ENCODE results near the gene GPR137.

Gene GPR137

DNA sequence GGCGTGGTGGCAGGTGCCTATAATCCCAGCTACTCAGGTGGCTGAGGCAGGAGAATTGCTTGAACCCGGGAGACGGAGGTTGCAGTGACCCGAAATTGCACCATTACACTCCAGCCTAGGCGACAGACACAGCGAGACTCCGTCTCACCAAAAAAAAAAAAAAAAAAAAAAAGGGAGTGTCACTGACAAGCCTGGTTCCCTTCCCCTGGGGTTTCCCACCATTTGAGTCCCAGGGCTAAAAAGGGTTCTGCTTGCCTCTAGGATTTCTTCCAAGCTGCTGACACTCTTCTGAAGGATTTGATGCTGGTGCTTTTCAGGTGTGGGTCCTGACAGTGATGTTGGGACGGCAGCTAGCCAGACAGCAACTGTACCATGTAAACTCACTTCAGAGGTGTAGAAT, 53.1 kb downstream of the GPR137 start:
- in situ Hi-C loops (cut with MboI; ENCODE audit: low sequenced_read_pairs) = loop anchor here (25.0 kb wide), 1 partner anchor 101 kb away; the partner anchor contains the start of genes DNAJC4, FKBP2, NUDT22 and PPP1R14B

Data from HL-60/S4 treated with phorbol 12-myristate 13-acetate at 8.2 ng/mL for 4 days and 3 days (cell line).